Right lobe of liver (tissue), 6 donors: Measurements from ENCODE around the gene ZFP3. TPM values are rescaled to one million over a fixed set of nuclear protein-coding genes. Genes with fewer than 3 reads are reported as not detected.
"Not testable (repeated sequence)": the region's sequence is repeated elsewhere in the genome, so short reads cannot be mapped to it uniquely, and the experiment has no call there.

Source experiments
- ATAC-seq, 4 donors: fragments of 200-7000 bp; cut with Tn5 transposase; one replicate each; pipeline ENCODE4 v1.9.1; 2020; ENCODE audit warnings: mild to moderate bottlenecking in 4 of 4, moderate library complexity in 4 of 4
- DNase-seq, 3 donors: peaks; one replicate each; pipeline ENCODE4 v3.0.0-alpha.2; 2020
- H3K27ac ChIP-seq, 3 donors: fragments of 200-600 bp; one replicate each; pipeline ENCODE4 v1.8.0; 2022
- H3K27me3 ChIP-seq, 2 donors: fragments of 200-600 bp; one replicate each; pipeline ENCODE4 v1.8.0; 2022
- H3K36me3 ChIP-seq, 4 donors: fragments of 200-600 bp; sonication (generic) in 1 of 4; one replicate each; pipeline versions ENCODE4 v1.5.1 to v1.8.0; 2017 to 2022; ENCODE audit warnings: control low read depth in 1 of 4
- H3K4me1 ChIP-seq, 4 donors: fragments of 200-600 bp; sonication (generic) in 1 of 4; one replicate each; pipeline versions ENCODE4 v1.5.1 to v1.8.0; 2017 to 2022; ENCODE audit warnings: control low read depth in 1 of 4
- H3K4me3 ChIP-seq, 3 donors: fragments of 200-600 bp; one replicate each; pipeline ENCODE4 v1.8.0; 2022
- H3K9me3 ChIP-seq, 4 donors: fragments of 200-600 bp; sonication (generic) in 1 of 4; one replicate each; pipeline versions ENCODE4 v1.5.1 to v1.8.0; 2017 to 2022; ENCODE audit warnings: control low read depth in 1 of 4
- CTCF ChIP-seq, 4 donors: fragments of 200-600 bp in 3 of 4; fragments of 450-650 bp in 1 of 4; IDR thresholded peaks; one replicate each; pipeline versions ENCODE4 v1.5.1 to v1.8.0; 2016 to 2022; ENCODE audit warnings: antibody characterized with exemption in 4 of 4, mild to moderate bottlenecking in 2 of 4
- POLR2A ChIP-seq: fragments of 450-650 bp; IDR thresholded peaks from one replicate; pipeline ENCODE4 v1.6.1; 2017; ENCODE audit warnings: antibody characterized with exemption, mild to moderate bottlenecking
- WGBS: methylation state at CpG from one replicate; pipeline ENCODE4 v1.1.6; 2018; ENCODE audit warnings: low coverage, low lambda C conversion rate; ENCODE audit not compliant: insufficient coverage; ENCODE audit errors: missing lambda C conversion rate; 5-methylcytosine and 5-hydroxymethylcytosine counted together
- intact Hi-C, 2 donors: fragments of 100-400 bp; cut with DNase I; formaldehyde crosslinking; loops; one replicate each; pipeline versions ENCODE4 v1.11.2 to v1.14.1; 2022
- total RNA-seq, 6 experiments: library from RNA; depleted of rRNA in 2 of 6; stranded (reverse); fragments of >200 nt in 2 of 6; fragmentation: NEBNext Ultra II Directional in 3 of 6; extraction: Animal tissue kit (Norgen Biotek cat#: 25700) in 3 of 6; gene quantifications; one replicate each; pipeline versions ENCODE4 v1.1.0 to v1.2.4, GENCODE V29; 2016 to 2023
- donor health status: DM: no; HTN: yes; CAD: no.
- donor health status: DM: no; HTN: no; CAD: no.
- donor health status: DM: no; HTN: no; CAD: no.
- donor health status: DM: no; HTN: yes; CAD: no.
- donor health status: DM: no; HTN: yes; CAD: no.

Gene ZFP3
- total RNA-seq, 6 experiments from 2014 or later, result 0.51 to 1.6 (median 0.87) TPM

GRCh38 chr17:5115673-5116651, 37.7 kb downstream of the ZFP3 start, which contains the start of gene USP6:
TSS of gene USP6 (plus strand) at chr17:5116032. CDS start at chr17:5130368, 14,336 bp downstream.
- intact Hi-C loops, result no loop called here
- no peak within 1 kb of the TSS for H3K4me3 ChIP-seq
- H3K36me3 ChIP-seq, result no peaks in the 10 kb centered on the region
- H3K27me3 ChIP-seq, result peaks cover 5 to 9% of the 10 kb centered on the region in 2 donors
- 47% methylated on average over 23 of the region's 87 CpGs for WGBS
- H3K4me1 ChIP-seq, result peaks cover 0 to 2% (median under 1%) of the 10 kb centered on the region in 4 donors
- peak in 1 of 3 donors; percentile 39 for DNase-seq
- TF ChIP-seq POLR2A (no peak), CTCF (IDR thresholded peaks at IDR 0.05) (no peak)
- ATAC-seq, result no peak
- H3K27ac ChIP-seq, result no peak within 1 kb of the TSS
- H3K9me3 ChIP-seq, result no peaks in the 10 kb centered on the region

- intact Hi-C loops, result no loop called here
- WGBS, result 30% methylated on average over 2 of the region's 6 CpGs
- Histone ChIP-seq H3K27ac (no peak overlapping the region), H3K9me3 (no peaks in the 10 kb centered on the region), H3K27me3 (peaks cover 5 to 9% of the 10 kb centered on the region in 2 donors), H3K4me1 (no peaks in the 10 kb centered on the region), H3K4me3 (no peak overlapping the region), H3K36me3 (no peaks in the 10 kb centered on the region)
- no peak for ATAC-seq
- peak in 1 of 3 donors; percentile 31 for DNase-seq
- TF ChIP-seq CTCF (IDR thresholded peaks at IDR 0.05) (no peak), POLR2A (no peak)
Measured at GRCh38 chr17:5118219-5118618, 40.0 kb downstream of the ZFP3 start.

- Histone ChIP-seq H3K9me3 (no peaks in the 10 kb centered on the region), H3K27ac (no peak overlapping the region), H3K4me3 (no peak overlapping the region), H3K36me3 (no peaks in the 10 kb centered on the region), H3K4me1 (no peaks in the 10 kb centered on the region), H3K27me3 (peaks cover 5 to 9% of the 10 kb centered on the region in 2 donors)
- ATAC-seq, result no peak
- intact Hi-C loops, result no loop called here
- DNase-seq, result peak in 1 of 3 donors; percentile 28
- 66% methylated on average over 6 of the region's 7 CpGs for WGBS
- TF ChIP-seq CTCF (IDR thresholded peaks at IDR 0.05), result no peak
- TF ChIP-seq POLR2A, result no peak
Measured at GRCh38 chr17:5120036-5120435, 41.8 kb downstream of the ZFP3 start.

GRCh38 chr17:5120436-5121185, 42.3 kb downstream of the ZFP3 start:
- intact Hi-C loops, ATAC-seq, H3K4me3 ChIP-seq, H3K9me3 ChIP-seq, H3K36me3 ChIP-seq, H3K4me1 ChIP-seq, H3K27ac ChIP-seq, H3K27me3 ChIP-seq: not testable (repeated sequence)
- peak in 1 of 3 donors; percentile 5 for DNase-seq
- WGBS, result 89% methylated on average over 3 of the region's 6 CpGs
